ENCODE measurements around the gene RNF213. TPM values are rescaled to one million over a fixed set of nuclear protein-coding genes. Genes with fewer than 3 reads are reported as not detected.

Gene RNF213
- total and polyA plus RNA-seq, 9 donors = 21.5 to 89.1 (median 50.8) TPM

DNA sequence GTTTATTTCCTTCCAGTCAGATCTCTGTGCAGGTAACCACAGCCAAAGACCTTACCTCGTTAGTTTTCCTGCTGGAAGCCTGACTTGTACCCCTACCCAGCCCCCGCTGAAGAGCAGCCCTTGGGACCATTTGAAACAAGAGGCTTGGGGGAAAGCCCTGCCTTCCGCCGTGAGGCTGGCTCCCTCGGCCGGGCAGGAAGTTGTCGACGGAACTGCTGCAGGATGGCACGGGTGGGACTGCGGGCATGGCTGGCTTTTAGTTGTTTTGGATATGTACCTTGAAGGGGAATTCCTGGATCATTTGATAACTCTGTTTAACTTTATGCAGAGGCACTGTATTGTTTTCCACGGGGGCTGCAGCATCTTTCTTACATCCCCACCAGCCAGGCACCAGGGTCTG is 105.3 kb downstream of the RNF213 start:
- 89 to 90% (median 90%) methylated on average over 11 of the region's 11 CpGs for WGBS, 3 donors
- no peaks in the 10 kb centered on the region for H3K27me3 ChIP-seq
- peak in 2 of 5 donors; percentile 3 to 7 for DNase-seq
- H3K4me1 ChIP-seq (ENCODE audit: insufficient read depth) = peaks cover 11% of the 10 kb centered on the region
- no peaks in the 10 kb centered on the region for H3K36me3 ChIP-seq
- H3K4me3 ChIP-seq = no peak overlapping the region
- H3K27ac ChIP-seq = no peak overlapping the region
- intact Hi-C loops (cut with DNase I) = loop anchor here in 1 of 4 donors (10.0 kb wide), 1 partner anchor 171 kb away; no protein-coding TSS in a partner anchor
- TF ChIP-seq, protein P1, sequence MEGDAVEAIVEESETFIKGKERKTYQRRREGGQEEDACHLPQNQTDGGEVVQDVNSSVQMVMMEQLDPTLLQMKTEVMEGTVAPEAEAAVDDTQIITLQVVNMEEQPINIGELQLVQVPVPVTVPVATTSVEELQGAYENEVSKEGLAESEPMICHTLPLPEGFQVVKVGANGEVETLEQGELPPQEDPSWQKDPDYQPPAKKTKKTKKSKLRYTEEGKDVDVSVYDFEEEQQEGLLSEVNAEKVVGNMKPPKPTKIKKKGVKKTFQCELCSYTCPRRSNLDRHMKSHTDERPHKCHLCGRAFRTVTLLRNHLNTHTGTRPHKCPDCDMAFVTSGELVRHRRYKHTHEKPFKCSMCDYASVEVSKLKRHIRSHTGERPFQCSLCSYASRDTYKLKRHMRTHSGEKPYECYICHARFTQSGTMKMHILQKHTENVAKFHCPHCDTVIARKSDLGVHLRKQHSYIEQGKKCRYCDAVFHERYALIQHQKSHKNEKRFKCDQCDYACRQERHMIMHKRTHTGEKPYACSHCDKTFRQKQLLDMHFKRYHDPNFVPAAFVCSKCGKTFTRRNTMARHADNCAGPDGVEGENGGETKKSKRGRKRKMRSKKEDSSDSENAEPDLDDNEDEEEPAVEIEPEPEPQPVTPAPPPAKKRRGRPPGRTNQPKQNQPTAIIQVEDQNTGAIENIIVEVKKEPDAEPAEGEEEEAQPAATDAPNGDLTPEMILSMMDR (IDR thresholded peaks at IDR 0.05) = no peak
- no peak for TF ChIP-seq POLR2A (IDR thresholded peaks at IDR 0.05)
- no peak for TF ChIP-seq EP300 (IDR thresholded peaks at IDR 0.05)
- H3K9me3 ChIP-seq = no peaks in the 10 kb centered on the region

DNA sequence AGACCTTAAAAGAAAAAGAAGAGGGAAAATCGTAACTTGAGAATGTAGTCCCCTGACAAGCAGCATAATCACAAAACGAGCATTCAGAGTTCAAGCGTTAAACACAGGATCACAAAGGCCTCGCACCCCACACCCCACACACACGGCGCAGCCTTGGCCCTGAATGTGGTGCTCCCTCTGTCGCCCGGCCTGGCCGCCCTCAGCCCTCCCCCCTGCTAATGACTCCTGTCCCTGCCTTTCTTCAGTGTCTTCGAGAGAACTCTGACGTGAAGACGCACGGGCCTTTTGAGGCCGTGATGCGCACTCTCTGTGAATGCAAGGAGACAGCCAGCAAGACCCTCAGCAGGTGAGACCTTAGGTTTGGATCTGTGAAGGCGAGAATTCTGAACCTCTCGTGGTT is 106.9 kb downstream of the RNF213 start:
- intact Hi-C loops (cut with DNase I) = loop anchor here in 1 of 4 donors (10.0 kb wide), 1 partner anchor 173 kb away; no protein-coding TSS in a partner anchor
- Histone ChIP-seq H3K36me3 (no peaks in the 10 kb centered on the region), H3K9me3 (no peaks in the 10 kb centered on the region), H3K4me3 (no peak overlapping the region), H3K27ac (no peak overlapping the region), H3K4me1 (ENCODE audit: insufficient read depth) (peaks cover 7% of the 10 kb centered on the region), H3K27me3 (no peaks in the 10 kb centered on the region)
- DNase-seq = peak in 1 of 5 donors; percentile 8
- 81 to 85% (median 85%) methylated on average over 17 of the region's 17 CpGs for WGBS, 3 donors
- TF ChIP-seq EP300 (IDR thresholded peaks at IDR 0.05) (no peak), POLR2A (IDR thresholded peaks at IDR 0.05) (no peak)
- TF ChIP-seq, protein P1 (IDR thresholded peaks at IDR 0.05) = no peak

DNA sequence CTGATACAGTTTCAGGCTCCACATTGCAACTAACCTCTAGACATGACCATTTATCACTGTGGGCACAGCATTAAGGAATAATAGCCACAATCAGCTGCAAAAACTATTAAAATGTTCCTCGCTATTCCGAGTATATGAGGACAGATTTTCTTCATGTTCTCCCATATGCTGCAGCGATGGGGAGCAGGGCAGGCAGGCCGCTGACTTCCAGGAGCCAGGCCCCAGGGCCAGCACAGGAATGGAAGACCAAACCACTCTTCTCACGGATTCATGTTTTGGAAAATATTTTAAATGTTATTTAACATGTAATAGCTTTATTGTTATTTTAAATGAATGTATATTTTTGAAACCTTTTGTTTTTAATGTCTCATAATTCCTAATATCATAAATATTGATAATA is 110.5 kb downstream of the RNF213 start:
- Histone ChIP-seq H3K9me3 (no peaks in the 10 kb centered on the region), H3K4me3 (no peak overlapping the region), H3K36me3 (no peaks in the 10 kb centered on the region), H3K27ac (no peak overlapping the region), H3K27me3 (no peaks in the 10 kb centered on the region), H3K4me1 (ENCODE audit: insufficient read depth) (no peaks in the 10 kb centered on the region)
- WGBS, 3 donors = 87 to 90% (median 88%) methylated on average over 5 of the region's 5 CpGs
- intact Hi-C loops (cut with DNase I) = no loop called here
- peak in 1 of 5 donors; percentile 2 for DNase-seq
- TF ChIP-seq, protein P1 (IDR thresholded peaks at IDR 0.05) = no peak

DNA sequence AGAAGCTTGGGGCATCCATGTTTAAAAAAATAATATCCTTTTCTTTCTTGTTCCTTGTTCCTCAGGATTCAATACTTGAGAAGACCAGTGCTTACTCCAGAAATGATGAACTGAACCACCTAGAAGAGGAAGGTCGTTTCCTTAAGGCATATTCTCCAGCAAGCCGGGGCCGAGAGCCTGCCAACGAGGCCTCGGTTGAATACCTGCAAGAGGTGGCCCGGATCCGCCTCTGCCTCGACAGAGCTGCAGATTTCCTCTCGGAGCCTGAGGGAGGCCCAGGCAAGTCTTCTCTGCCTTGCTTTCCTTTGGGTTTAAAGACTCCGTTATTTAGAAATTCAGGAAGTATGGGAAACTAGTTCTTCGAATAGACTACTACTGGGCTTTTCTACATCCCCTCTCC is 111.8 kb downstream of the RNF213 start:
- Histone ChIP-seq H3K4me1 (ENCODE audit: insufficient read depth) (no peaks in the 10 kb centered on the region), H3K27me3 (no peaks in the 10 kb centered on the region), H3K9me3 (no peaks in the 10 kb centered on the region), H3K4me3 (no peak overlapping the region), H3K27ac (no peak overlapping the region), H3K36me3 (no peaks in the 10 kb centered on the region)
- DNase-seq = peak in 1 of 5 donors; percentile 7
- TF ChIP-seq EP300 (IDR thresholded peaks at IDR 0.05) (no peak), POLR2A (IDR thresholded peaks at IDR 0.05) (no peak)
- TF ChIP-seq, protein P1 (IDR thresholded peaks at IDR 0.05) = no peak
- 87 to 90% (median 89%) methylated on average over 11 of the region's 11 CpGs for WGBS, 3 donors
- intact Hi-C loops (cut with DNase I) = no loop called here
